ENCODE data around the gene ROR1.

The ROR1 gene

GRCh38 chr1:63915121-63915520, 141.3 kb downstream of the ROR1 start:
- DNase-seq = no peak

GRCh38 chr1:63916485-63917360, 142.9 kb downstream of the ROR1 start:
- DNase-seq = no peak

- no peak for DNase-seq
Measured at GRCh38 chr1:63917571-63918417, 144.0 kb downstream of the ROR1 start.

GRCh38 chr1:63918418-63918945, 144.7 kb downstream of the ROR1 start:
- no peak for DNase-seq

- DNase-seq = no peak
Measured at GRCh38 chr1:63920154-63921117, 146.6 kb downstream of the ROR1 start.

- no peak for DNase-seq
Measured at GRCh38 chr1:63921359-63921758, 147.5 kb downstream of the ROR1 start.

- no peak for DNase-seq
Measured at GRCh38 chr1:63921802-63922201, 148.0 kb downstream of the ROR1 start.

- no peak for DNase-seq
Measured at GRCh38 chr1:63922848-63923247, 149.0 kb downstream of the ROR1 start.

GRCh38 chr1:63923302-63923701, 149.5 kb downstream of the ROR1 start:
- no peak for DNase-seq

- DNase-seq = no peak
Measured at GRCh38 chr1:63924600-63924999, 150.8 kb downstream of the ROR1 start.

GRCh38 chr1:63928186-63929105, 154.6 kb downstream of the ROR1 start:
- no peak for DNase-seq

- DNase-seq = no peak
Measured at GRCh38 chr1:63929106-63929478, 155.3 kb downstream of the ROR1 start.

GRCh38 chr1:63931468-63931867, 157.7 kb downstream of the ROR1 start:
- no peak for DNase-seq

GRCh38 chr1:63934697-63935096, 160.9 kb downstream of the ROR1 start:
- no peak for DNase-seq

- DNase-seq = no peak
Measured at GRCh38 chr1:63935143-63935542, 161.3 kb downstream of the ROR1 start.

- DNase-seq = no peak
Measured at GRCh38 chr1:63935553-63935952, 161.7 kb downstream of the ROR1 start.

GRCh38 chr1:63936276-63936675, 162.5 kb downstream of the ROR1 start:
- no peak for DNase-seq

- DNase-seq = no peak
Measured at GRCh38 chr1:63936801-63937200, 163.0 kb downstream of the ROR1 start.

- no peak for DNase-seq
Measured at GRCh38 chr1:63937461-63938022, 163.7 kb downstream of the ROR1 start.

GRCh38 chr1:63940440-63940839, 166.6 kb downstream of the ROR1 start:
- DNase-seq = no peak

GRCh38 chr1:63943393-63943792, 169.6 kb downstream of the ROR1 start:
- DNase-seq = no peak
